HCT116 (cell line): ENCODE measurements around the gene SUGCT. TPM values are rescaled to one million over a fixed set of nuclear protein-coding genes. Genes with fewer than 3 reads are reported as not detected.
A peak's percentile ranks its signal among the peaks of the same experiment; 100 is the strongest.

Source experiments
- ATAC-seq: fragments of 200-7000 bp; cut with Tn5 transposase; 2 replicates; pipeline ENCODE4 v1.9.1; 2020; ENCODE audit warnings: mild to moderate bottlenecking, moderate library complexity
- BruUV-seq: library from RNA; stranded (reverse); fragments of 400-500 nt; replicated peaks from 2 replicates; lab custom pipeline; 2021; lab: Mats Ljungman, UMichigan
- CTCF ChIA-PET: fragments of 300-600 bp; sonication (Branson Sonifier 250); formaldehyde crosslinking; loops from one replicate; lab custom pipeline; 2021; ENCODE audit warnings: antibody characterized with exemption; lab: Charles Lee
- POLR2A ChIA-PET: fragments of 300-600, 350-600 bp; sonication (Branson Sonifier 250); formaldehyde crosslinking; loops from one replicate; lab custom pipeline; 2021; ENCODE audit warnings: antibody characterized with exemption; lab: Charles Lee
- RAD21 ChIA-PET, 2 experiments: fragments of 300-600 bp; sonication (Branson Sonifier 250); formaldehyde crosslinking; loops; one replicate each; lab custom pipeline; 2023; ENCODE audit warnings: low total read pairs in 2 of 2; ENCODE audit not compliant: uncharacterized antibody in 2 of 2, unreplicated experiment in 2 of 2, low non-redundant PET in 1 of 2; lab: Charles Lee
- DNase-seq: peaks from one replicate; pipeline ENCODE4 v3.0.0-alpha.2; 2010; ENCODE audit warnings: low read depth, low spot score
- H2AFZ ChIP-seq: fragments of 200-600 bp; shearing (Covaris generic), sonication (generic); 2 replicates; pipeline ENCODE4 v1.6.1; 2017; ENCODE audit warnings: low read depth, mixed run types, mixed read lengths, antibody characterized with exemption, low read length; ENCODE audit not compliant: poor library complexity, severe bottlenecking
- H3K27ac ChIP-seq: 2 replicates; pipeline ENCODE4 v1.5.1; 2012; ENCODE audit warnings: low read depth, low read length
- H3K27me3 ChIP-seq: fragments of 200-600 bp; sonication (generic); 2 replicates; pipeline ENCODE4 v1.6.1; 2016; ENCODE audit warnings: mixed run types, low read length, mixed read lengths; ENCODE audit not compliant: insufficient read depth
- H3K36me3 ChIP-seq, 2 experiments: fragments of 200-500 bp in 1 of 2; fragments of 200-600 bp in 1 of 2; sonication (Bioruptor generic) in 1 of 2; sonication (generic) in 1 of 2; 2 replicates each; pipeline versions ENCODE4 v1.5.1 to v1.6.1; 2014 to 2016; ENCODE audit warnings: low read length in 2 of 2, inconsistent platforms in 1 of 2, mixed read lengths in 1 of 2, mixed run types in 1 of 2; ENCODE audit not compliant: insufficient read depth in 2 of 2, control insufficient read depth in 1 of 2
- H3K4me1 ChIP-seq, 2 experiments: fragments of 200-600 bp in 1 of 2; sonication (generic) in 1 of 2; 2 replicates each; pipeline versions ENCODE4 v1.5.1 to v1.6.1; 2012 to 2017; ENCODE audit warnings: low read length in 2 of 2, inconsistent platforms in 1 of 2, mild to moderate bottlenecking in 1 of 2, mixed read lengths in 1 of 2, mixed run types in 1 of 2, moderate library complexity in 1 of 2; ENCODE audit not compliant: insufficient read depth in 2 of 2, control insufficient read depth in 1 of 2
- H3K4me2 ChIP-seq: fragments of 200-600 bp; sonication (generic); 2 replicates; pipeline ENCODE4 v1.6.1; 2017; ENCODE audit warnings: mixed run types, low read length, mixed read lengths
- H3K4me3 ChIP-seq, 2 experiments: fragments of 200-600 bp in 1 of 2; sonication (generic) in 1 of 2; replicated peaks in 1 of 2; 2 replicates each; pipeline ENCODE4 v1.5.1; 2011 to 2016; ENCODE audit warnings: low read length in 2 of 2, control low read depth in 1 of 2, low read depth in 1 of 2, mild to moderate bottlenecking in 1 of 2, mixed read lengths in 1 of 2, mixed run types in 1 of 2
- H3K79me2 ChIP-seq: fragments of 200-600 bp; sonication (generic); 2 replicates; pipeline ENCODE4 v1.6.1; 2017; ENCODE audit warnings: mild to moderate bottlenecking, mixed run types, low read length, moderate library complexity, mixed read lengths; ENCODE audit not compliant: insufficient read depth
- H3K9ac ChIP-seq: fragments of 200-600 bp; sonication (generic); 2 replicates; pipeline ENCODE4 v1.6.1; 2016; ENCODE audit warnings: low read length, mixed read lengths
- H3K9me2 ChIP-seq: fragments of 200-600 bp; sonication (generic), shearing (Covaris generic); 2 replicates; pipeline ENCODE4 v1.6.1; 2017; ENCODE audit warnings: mixed run types, mild to moderate bottlenecking, moderate library complexity; ENCODE audit not compliant: insufficient read depth
- H3K9me3 ChIP-seq, 2 experiments: fragments of 200-500 bp in 1 of 2; fragments of 200-600 bp in 1 of 2; sonication (Bioruptor generic) in 1 of 2; sonication (generic) in 1 of 2; 2 replicates each; pipeline ENCODE4 v1.6.1; 2014 to 2017; ENCODE audit warnings: low read length in 2 of 2, mixed read lengths in 2 of 2, inconsistent platforms in 1 of 2, low read depth in 1 of 2, mild to moderate bottlenecking in 1 of 2, mixed run types in 1 of 2, moderate library complexity in 1 of 2; ENCODE audit not compliant: control insufficient read depth in 1 of 2, insufficient read depth in 1 of 2
- H4K20me1 ChIP-seq: fragments of 200-600 bp; sonication (generic), shearing (Covaris generic); 2 replicates; pipeline ENCODE4 v1.6.1; 2017; ENCODE audit warnings: mixed run types, mild to moderate bottlenecking, moderate library complexity; ENCODE audit not compliant: insufficient read depth
- CEBPB ChIP-seq: IDR thresholded peaks from 2 replicates; pipeline ENCODE4 v1.6.1; 2012; ENCODE audit warnings: low read depth
- EGR1 ChIP-seq: IDR thresholded peaks from 2 replicates; pipeline ENCODE4 v1.6.1; 2012; ENCODE audit warnings: low read depth
- ELF1 ChIP-seq: IDR thresholded peaks from 2 replicates; pipeline ENCODE4 v1.6.1; 2012; ENCODE audit warnings: low read depth, borderline replicate concordance
- EZH2 ChIP-seq: fragments of 200-600 bp; sonication (generic); IDR thresholded peaks from 2 replicates; pipeline ENCODE4 v1.6.1; 2017; ENCODE audit warnings: antibody characterized with exemption, mixed run types
- EZH2phosphoT487 ChIP-seq: fragments of 200-600 bp; IDR thresholded peaks from 2 replicates; pipeline ENCODE4 v1.6.1; 2018; ENCODE audit warnings: antibody characterized with exemption, borderline replicate concordance
- JUND ChIP-seq: IDR thresholded peaks from 2 replicates; pipeline ENCODE4 v1.6.1; 2012
- POLR2A ChIP-seq: IDR thresholded peaks from 2 replicates; pipeline ENCODE4 v1.7.0; 2011; ENCODE audit warnings: borderline replicate concordance; ENCODE audit not compliant: insufficient read depth, insufficient read length; ENCODE audit errors: extremely low read depth
- RAD21 ChIP-seq: IDR thresholded peaks from 2 replicates; pipeline ENCODE4 v1.6.1; 2012; ENCODE audit warnings: low read depth, mild to moderate bottlenecking
- REST ChIP-seq: IDR thresholded peaks from 2 replicates; pipeline ENCODE4 v1.6.1; 2012; ENCODE audit warnings: low read depth
- SIN3A ChIP-seq: IDR thresholded peaks from 2 replicates; pipeline ENCODE4 v1.6.1; 2012; ENCODE audit warnings: low read depth
- SP1 ChIP-seq: IDR thresholded peaks from 2 replicates; pipeline ENCODE4 v1.6.1; 2012; ENCODE audit warnings: low read depth
- SRF ChIP-seq: IDR thresholded peaks from 2 replicates; pipeline ENCODE4 v1.6.1; 2012; ENCODE audit warnings: low read depth
- ZBTB33 ChIP-seq: IDR thresholded peaks from 2 replicates; pipeline ENCODE4 v1.6.1; 2011; ENCODE audit warnings: mild to moderate bottlenecking, low read length, moderate library complexity; ENCODE audit not compliant: insufficient replicate concordance; ENCODE audit errors: extremely low read depth
- ZFX ChIP-seq: fragments of 450-650 bp; IDR thresholded peaks from 2 replicates; pipeline ENCODE4 v1.6.1; 2017
- ZNF274 ChIP-seq: fragments of 200-500 bp; sonication (Bioruptor generic); IDR thresholded peaks from 2 replicates; pipeline ENCODE4 v1.6.1; 2014; ENCODE audit warnings: mild to moderate bottlenecking, low read depth, low read length, inconsistent platforms
- intact Hi-C: fragments of 100-400 bp; cut with micrococcal nuclease; formaldehyde crosslinking; loops from 2 replicates; pipeline ENCODE4 v1.10.0; 2022
- total RNA-seq: library from RNA; stranded (reverse); gene quantifications from one replicate; pipeline ENCODE4 v1.2.1, GENCODE V29; 2021; ENCODE audit not compliant: unreplicated experiment
- TF ChIP-seq, protein P1 (sequence below), 3 experiments: fragments of 200-600 bp in 1 of 3; sonication (generic) in 1 of 3; IDR thresholded peaks in 2 of 3; conservative IDR thresholded peaks in 1 of 3; 2 replicates each; pipeline ENCODE4 v1.5.1; 2012 to 2017; ENCODE audit warnings: low read depth in 2 of 3, low read length in 2 of 3, antibody characterized with exemption in 1 of 3, borderline replicate concordance in 1 of 3, control low read depth in 1 of 3, mild to moderate bottlenecking in 1 of 3, mixed read lengths in 1 of 3, mixed run types in 1 of 3, moderate library complexity in 1 of 3; ENCODE audit not compliant: insufficient read depth in 1 of 3
- TF ChIP-seq, protein P2 (sequence below): IDR thresholded peaks from 2 replicates; pipeline ENCODE4 v1.6.1; 2012

SUGCT gene
- total RNA-seq, 1 experiment from 2014 or later: 4.4 TPM

GRCh38 chr7:40175725-40176510 lies 41.1 kb downstream of the SUGCT start:
- H4K20me1 ChIP-seq: no peaks in the 10 kb centered on the region
- ATAC-seq: no peak
- no peaks in the 10 kb centered on the region for H3K27me3 ChIP-seq
- 0 out of 2 replicates have a peak overlapping the region, but pooled peaks have one; percentile 9 for H3K4me2 ChIP-seq
- no peaks in the 10 kb centered on the region for H3K9me2 ChIP-seq
- POLR2A ChIA-PET: no interaction called here
- no peaks in the 10 kb centered on the region for H3K9me3 ChIP-seq
- TF ChIP-seq SRF (no peak), JUND (no peak), ZNF274 (no peak), ELF1 (no peak), RAD21 (no peak), EZH2phosphoT487 (no peak), EGR1 (no peak), EZH2 (no peak), ZFX (no peak), POLR2A (no peak), SIN3A (no peak), CEBPB (no peak), ZBTB33 (no peak), SP1 (no peak), REST (no peak)
- TF ChIP-seq, protein P1, sequence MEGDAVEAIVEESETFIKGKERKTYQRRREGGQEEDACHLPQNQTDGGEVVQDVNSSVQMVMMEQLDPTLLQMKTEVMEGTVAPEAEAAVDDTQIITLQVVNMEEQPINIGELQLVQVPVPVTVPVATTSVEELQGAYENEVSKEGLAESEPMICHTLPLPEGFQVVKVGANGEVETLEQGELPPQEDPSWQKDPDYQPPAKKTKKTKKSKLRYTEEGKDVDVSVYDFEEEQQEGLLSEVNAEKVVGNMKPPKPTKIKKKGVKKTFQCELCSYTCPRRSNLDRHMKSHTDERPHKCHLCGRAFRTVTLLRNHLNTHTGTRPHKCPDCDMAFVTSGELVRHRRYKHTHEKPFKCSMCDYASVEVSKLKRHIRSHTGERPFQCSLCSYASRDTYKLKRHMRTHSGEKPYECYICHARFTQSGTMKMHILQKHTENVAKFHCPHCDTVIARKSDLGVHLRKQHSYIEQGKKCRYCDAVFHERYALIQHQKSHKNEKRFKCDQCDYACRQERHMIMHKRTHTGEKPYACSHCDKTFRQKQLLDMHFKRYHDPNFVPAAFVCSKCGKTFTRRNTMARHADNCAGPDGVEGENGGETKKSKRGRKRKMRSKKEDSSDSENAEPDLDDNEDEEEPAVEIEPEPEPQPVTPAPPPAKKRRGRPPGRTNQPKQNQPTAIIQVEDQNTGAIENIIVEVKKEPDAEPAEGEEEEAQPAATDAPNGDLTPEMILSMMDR (IDR thresholded peaks at IDR 0.05 in 2 of 3, conservative IDR thresholded peaks at IDR 0.05 in 1 of 3; ENCODE audit: borderline replicate concordance in 1 of 3, insufficient read depth in 1 of 3, low read depth in 2 of 3, low read length in 2 of 3): no peak
- TF ChIP-seq, protein P2, sequence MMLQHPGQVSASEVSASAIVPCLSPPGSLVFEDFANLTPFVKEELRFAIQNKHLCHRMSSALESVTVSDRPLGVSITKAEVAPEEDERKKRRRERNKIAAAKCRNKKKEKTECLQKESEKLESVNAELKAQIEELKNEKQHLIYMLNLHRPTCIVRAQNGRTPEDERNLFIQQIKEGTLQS: no peak
- intact Hi-C loops: no loop called here
- CTCF ChIA-PET: no interaction called here
- H3K27ac ChIP-seq: no peak overlapping the region
- RAD21 ChIA-PET: no interaction called here
- BruUV-seq: no TSS peak
- peaks cover 0 to 10% of the 10 kb centered on the region in 2 experiments; a peak in 1 of 4 replicates for H3K4me1 ChIP-seq
- no peaks in the 10 kb centered on the region for H3K79me2 ChIP-seq
- no peak overlapping the region for H3K4me3 ChIP-seq
- H3K9ac ChIP-seq: no peak overlapping the region
- no peak for DNase-seq
- no peaks in the 10 kb centered on the region for H3K36me3 ChIP-seq
- H2AFZ ChIP-seq: no peak overlapping the region
